HG02852 (cell line): ENCODE measurements around the gene LIPJ.
A peak's percentile ranks its signal among the peaks of the same experiment; 100 is the strongest.

Experiments used
- ATAC-seq: cut with Tn5 transposase; IDR thresholded peaks from one replicate; pipeline ENCODE4 v1.9.1; 2021; ENCODE audit warnings: mild to moderate bottlenecking, moderate library complexity; ENCODE audit not compliant: unreplicated experiment

The LIPJ gene

DNA sequence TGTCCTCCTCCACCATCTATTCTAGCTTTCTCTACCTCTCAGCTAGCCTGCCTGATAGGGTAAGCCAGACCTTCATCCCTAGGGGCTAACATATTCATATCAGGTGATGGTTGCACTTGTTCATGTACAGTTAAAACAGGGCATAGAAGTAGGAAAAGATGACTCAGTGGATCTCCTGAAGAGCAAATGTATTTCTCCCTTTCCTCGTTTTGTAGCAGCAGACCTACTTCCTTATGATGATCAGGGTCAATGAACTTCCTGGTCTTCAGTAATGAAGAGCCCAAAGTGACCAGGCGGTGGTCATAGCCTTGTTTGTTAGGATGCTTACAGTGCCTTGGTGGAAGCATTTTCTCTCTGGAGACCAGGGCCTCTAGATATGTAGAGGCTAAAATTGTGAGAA, 6.3 kb downstream of the LIPJ start:
- no peak for ATAC-seq

DNA sequence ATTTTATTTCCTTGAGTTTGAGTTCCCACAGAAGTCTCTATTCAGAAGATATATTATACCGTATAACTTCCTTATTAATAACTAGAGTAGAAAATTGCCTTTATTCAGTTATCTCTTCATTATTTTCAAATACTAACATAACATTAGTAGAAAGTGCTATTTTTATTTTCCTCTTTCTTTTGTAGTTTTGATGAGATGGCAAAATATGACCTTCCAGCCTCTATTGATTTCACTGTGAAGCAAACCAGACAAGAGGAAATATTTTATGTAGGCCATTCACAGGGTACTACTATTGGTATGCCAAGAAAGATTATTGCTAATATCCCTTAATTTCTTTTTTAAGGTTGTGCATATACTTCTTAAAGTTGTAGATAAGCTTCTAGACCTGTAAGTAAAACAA, 7.9 kb downstream of the LIPJ start:
- no peak for ATAC-seq

GRCh38 chr10:88598055-88598454, 11.5 kb downstream of the LIPJ start:
- ATAC-seq: peak; percentile 89

GRCh38 chr10:88608052-88608732, 21.6 kb downstream of the LIPJ start:
- peak; percentile 65 for ATAC-seq

GRCh38 chr10:88608780-88609179, 22.2 kb downstream of the LIPJ start:
- ATAC-seq: no peak

DNA sequence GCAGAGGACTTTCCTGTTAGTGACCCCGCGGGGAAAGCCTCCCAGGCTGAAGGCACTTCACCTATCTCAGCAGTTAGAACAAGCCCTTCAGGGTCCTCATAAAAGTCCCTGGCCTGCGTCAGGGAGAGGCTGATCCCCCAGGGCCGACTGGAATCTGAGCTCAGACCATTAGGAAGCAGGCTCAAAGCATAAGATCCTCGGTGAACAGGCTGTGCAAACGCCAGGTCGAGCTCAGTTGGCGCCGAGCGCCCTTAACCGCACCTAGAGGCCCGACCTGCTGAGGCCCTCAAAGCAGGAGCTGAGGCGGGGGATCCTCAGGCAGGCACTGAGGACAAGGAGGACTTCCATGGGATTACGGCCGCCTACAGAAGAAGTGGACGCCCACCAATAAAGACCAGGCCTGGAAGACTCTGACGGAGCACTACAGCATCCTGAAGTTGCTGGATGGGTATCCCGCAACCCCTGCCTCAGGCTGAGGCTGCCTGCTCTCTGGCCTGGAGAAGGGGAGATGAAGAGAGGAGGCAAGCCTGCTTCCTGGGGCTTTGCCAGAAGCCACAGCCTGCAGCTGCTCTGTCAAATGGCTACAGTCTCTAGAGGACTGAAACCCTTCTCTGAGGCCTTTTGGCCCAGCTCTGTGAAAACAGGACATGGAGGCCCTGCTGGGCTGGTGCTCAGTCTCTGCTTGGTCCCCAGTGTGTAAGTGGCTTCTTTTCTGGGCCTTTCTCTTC, 29.9 kb downstream of the LIPJ start:
- no peak for ATAC-seq

GRCh38 chr10:88617772-88618300, 31.3 kb downstream of the LIPJ start:
- ATAC-seq: no peak

DNA sequence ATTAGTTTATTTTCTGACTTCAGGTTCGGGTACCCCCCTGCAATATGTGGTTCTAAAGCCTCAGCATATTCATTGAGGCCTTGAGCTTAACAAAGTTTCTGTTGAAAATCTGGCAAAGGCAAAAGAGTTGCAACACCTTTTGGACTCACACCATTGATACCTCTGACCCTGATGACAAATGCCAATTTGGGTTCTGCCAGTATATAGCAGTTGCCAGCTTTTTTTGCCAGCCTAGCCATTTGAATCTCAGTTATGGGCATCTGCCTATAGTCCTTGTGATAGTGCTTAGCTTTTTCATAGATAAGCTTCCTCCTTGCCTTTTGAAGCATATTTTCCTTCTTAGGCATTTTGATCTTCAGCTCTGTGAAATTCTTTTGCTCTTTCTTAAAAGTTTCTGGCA, 31.9 kb downstream of the LIPJ start:
- no peak for ATAC-seq

- ATAC-seq: no peak
Observed at GRCh38 chr10:88620441-88620840, 33.9 kb downstream of the LIPJ start.

- no peak for ATAC-seq
Observed at GRCh38 chr10:88623835-88624234, 37.3 kb downstream of the LIPJ start.

- no peak for ATAC-seq
Observed at GRCh38 chr10:88624840-88625239, 38.3 kb downstream of the LIPJ start.

DNA sequence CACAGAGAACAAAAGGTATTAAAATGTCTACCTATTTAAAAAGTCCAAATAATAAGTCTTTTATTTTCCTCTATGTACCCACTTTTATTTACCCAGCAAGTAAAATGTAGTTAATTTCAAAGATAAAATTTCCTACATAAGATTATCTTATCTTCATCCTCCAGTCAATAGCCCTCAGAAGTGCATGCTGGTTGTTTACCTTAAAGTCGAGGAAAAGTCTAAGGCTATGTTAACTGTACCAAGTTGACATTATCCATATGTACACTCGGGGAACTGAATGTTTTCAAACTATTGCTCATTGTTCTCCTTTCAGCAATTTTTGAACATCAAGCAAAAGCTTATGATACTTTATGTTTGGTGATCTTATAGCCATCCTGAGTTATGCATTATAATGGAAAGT, 53.6 kb downstream of the LIPJ start:
- ATAC-seq: no peak

- no peak for ATAC-seq
Observed at GRCh38 chr10:88642209-88642608, 55.6 kb downstream of the LIPJ start.

DNA sequence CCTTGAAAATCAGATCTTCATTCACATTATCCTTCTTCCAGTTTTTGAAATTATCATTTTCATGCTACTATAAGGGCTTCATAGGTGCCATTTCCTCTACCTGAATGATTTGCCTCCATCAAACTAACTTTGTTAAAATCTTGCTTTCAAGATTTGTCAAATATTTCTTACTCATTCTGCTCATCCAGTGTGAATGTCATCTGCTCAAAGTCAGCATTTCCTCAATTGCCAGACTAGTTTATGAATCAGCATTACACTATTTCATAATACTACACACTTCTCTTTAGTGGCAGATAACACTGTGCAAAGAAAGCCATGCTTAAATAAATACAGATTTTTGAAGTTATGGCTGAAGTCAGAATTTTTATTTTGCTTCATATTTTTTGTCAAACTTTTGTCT, 56.4 kb downstream of the LIPJ start:
- no peak for ATAC-seq

- ATAC-seq: no peak
Observed at GRCh38 chr10:88647061-88647615, 60.6 kb downstream of the LIPJ start.

- ATAC-seq: no peak
Observed at GRCh38 chr10:88651101-88651551, 64.6 kb downstream of the LIPJ start.

DNA sequence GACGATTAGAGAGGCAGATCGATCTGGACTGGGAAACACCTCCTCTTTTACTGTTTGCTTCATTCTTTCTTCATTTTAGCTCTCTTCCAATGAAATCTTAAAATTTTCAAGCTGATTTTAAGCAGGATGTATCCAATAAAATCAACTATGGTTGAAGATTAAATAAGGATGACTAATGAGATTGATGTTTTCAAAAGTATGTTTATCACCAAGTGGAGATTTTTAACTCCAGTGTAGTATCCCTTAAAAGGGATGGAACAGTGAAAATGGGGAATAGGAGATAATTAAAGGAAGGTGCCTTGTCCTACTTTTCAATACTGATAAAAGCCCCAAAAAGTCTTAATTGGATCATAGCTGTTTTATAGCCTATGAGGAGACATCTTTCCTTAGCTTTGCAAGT, 66.1 kb downstream of the LIPJ start:
- ATAC-seq: no peak
